Jurkat, Clone E6-1 (cell line): ENCODE data around the gene CELF4.

Source experiments
- DNase-seq: peaks from one replicate; pipeline ENCODE4 v3.0.0-alpha.2; 2011; ENCODE audit warnings: low read depth, low spot score
- H3K4me3 ChIP-seq: 2 replicates; pipeline ENCODE4 v1.5.1; 2011; ENCODE audit warnings: mild to moderate bottlenecking, low read length, control low read depth, moderate library complexity

The CELF4 gene

GRCh38 chr18:37247497-37248161, 318.0 kb downstream of the CELF4 start:
- no peak for DNase-seq
- no peak overlapping the region for H3K4me3 ChIP-seq

- DNase-seq: no peak
- no peak overlapping the region for H3K4me3 ChIP-seq
Measured at GRCh38 chr18:37246779-37247340, 318.7 kb downstream of the CELF4 start.

GRCh38 chr18:37244618-37245017, 321.0 kb downstream of the CELF4 start:
- no peak overlapping the region for H3K4me3 ChIP-seq

GRCh38 chr18:37243741-37244140, 321.9 kb downstream of the CELF4 start:
- H3K4me3 ChIP-seq: no peak overlapping the region
- no peak for DNase-seq

More at GRCh38 chr18:37244618-37245017, 321.0 kb downstream of the CELF4 start:
- DNase-seq: no peak

- no peak overlapping the region for H3K4me3 ChIP-seq
- no peak for DNase-seq
Measured at GRCh38 chr18:37242826-37243560, 322.6 kb downstream of the CELF4 start.

GRCh38 chr18:37242091-37242490, 323.5 kb downstream of the CELF4 start:
- H3K4me3 ChIP-seq: no peak overlapping the region
- no peak for DNase-seq

- no peak overlapping the region for H3K4me3 ChIP-seq
- DNase-seq: no peak
Measured at GRCh38 chr18:37238282-37239108, 327.1 kb downstream of the CELF4 start.

GRCh38 chr18:37235583-37235982, 330.0 kb downstream of the CELF4 start:
- no peak for DNase-seq

GRCh38 chr18:37231251-37231650, 334.3 kb downstream of the CELF4 start:
- H3K4me3 ChIP-seq: no peak overlapping the region
- no peak for DNase-seq

More at GRCh38 chr18:37235583-37235982, 330.0 kb downstream of the CELF4 start:
- H3K4me3 ChIP-seq: no peak overlapping the region

- no peak for DNase-seq
Measured at GRCh38 chr18:37230768-37231167, 334.8 kb downstream of the CELF4 start.

GRCh38 chr18:37225279-37225678, 340.3 kb downstream of the CELF4 start:
- H3K4me3 ChIP-seq: no peak overlapping the region
- peak; percentile 21 for DNase-seq

More at GRCh38 chr18:37230768-37231167, 334.8 kb downstream of the CELF4 start:
- H3K4me3 ChIP-seq: no peak overlapping the region

GRCh38 chr18:37222999-37223378, 342.6 kb downstream of the CELF4 start:
- no peak for DNase-seq
- no peak overlapping the region for H3K4me3 ChIP-seq

GRCh38 chr18:37222354-37222998, 343.1 kb downstream of the CELF4 start:
- DNase-seq: no peak
- no peak overlapping the region for H3K4me3 ChIP-seq

- DNase-seq: no peak
- no peak overlapping the region for H3K4me3 ChIP-seq
Measured at GRCh38 chr18:37219257-37219656, 346.3 kb downstream of the CELF4 start.

- H3K4me3 ChIP-seq: no peak overlapping the region
- no peak for DNase-seq
Measured at GRCh38 chr18:37218022-37218590, 347.5 kb downstream of the CELF4 start.

- DNase-seq: no peak
- H3K4me3 ChIP-seq: no peak overlapping the region
Measured at GRCh38 chr18:37210781-37211180, 354.8 kb downstream of the CELF4 start.

GRCh38 chr18:37207343-37207742, 358.3 kb downstream of the CELF4 start:
- no peak for DNase-seq
- H3K4me3 ChIP-seq: no peak overlapping the region

- H3K4me3 ChIP-seq: no peak overlapping the region
- DNase-seq: no peak
Measured at GRCh38 chr18:37199741-37200140, 365.9 kb downstream of the CELF4 start.
